ENCODE data around the gene MRGPRD. TPM values are rescaled to one million over a fixed set of nuclear protein-coding genes. Genes with fewer than 3 reads are reported as not detected.

MRGPRD gene
- total RNA-seq, 1 experiment from 2014 or later = not detected

GRCh38 chr11:68963779-68964178 is 17.0 kb downstream of the MRGPRD start:
- intact Hi-C loops (cut with micrococcal nuclease; ENCODE audit: unreplicated experiment) = no loop called here
- no peak overlapping the region for H3K4me2 ChIP-seq
- no peaks in the 10 kb centered on the region for H3K9me2 ChIP-seq (ENCODE audit: insufficient read depth)
- POLR2A ChIA-PET (ENCODE audit: unreplicated experiment) = no interaction called here
- CTCF ChIA-PET = no interaction called here
- TF ChIP-seq, protein P1, sequence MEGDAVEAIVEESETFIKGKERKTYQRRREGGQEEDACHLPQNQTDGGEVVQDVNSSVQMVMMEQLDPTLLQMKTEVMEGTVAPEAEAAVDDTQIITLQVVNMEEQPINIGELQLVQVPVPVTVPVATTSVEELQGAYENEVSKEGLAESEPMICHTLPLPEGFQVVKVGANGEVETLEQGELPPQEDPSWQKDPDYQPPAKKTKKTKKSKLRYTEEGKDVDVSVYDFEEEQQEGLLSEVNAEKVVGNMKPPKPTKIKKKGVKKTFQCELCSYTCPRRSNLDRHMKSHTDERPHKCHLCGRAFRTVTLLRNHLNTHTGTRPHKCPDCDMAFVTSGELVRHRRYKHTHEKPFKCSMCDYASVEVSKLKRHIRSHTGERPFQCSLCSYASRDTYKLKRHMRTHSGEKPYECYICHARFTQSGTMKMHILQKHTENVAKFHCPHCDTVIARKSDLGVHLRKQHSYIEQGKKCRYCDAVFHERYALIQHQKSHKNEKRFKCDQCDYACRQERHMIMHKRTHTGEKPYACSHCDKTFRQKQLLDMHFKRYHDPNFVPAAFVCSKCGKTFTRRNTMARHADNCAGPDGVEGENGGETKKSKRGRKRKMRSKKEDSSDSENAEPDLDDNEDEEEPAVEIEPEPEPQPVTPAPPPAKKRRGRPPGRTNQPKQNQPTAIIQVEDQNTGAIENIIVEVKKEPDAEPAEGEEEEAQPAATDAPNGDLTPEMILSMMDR (conservative IDR thresholded peaks at IDR 0.05) = no peak
- no peak for TF ChIP-seq EZH2 (IDR thresholded peaks at IDR 0.05; ENCODE audit: low read depth)
- BruUV-seq (replicated peaks) = no TSS peak
- no peak for DNase-seq
- no peak overlapping the region for H3K4me3 ChIP-seq
- H3K36me3 ChIP-seq (ENCODE audit: low read depth) = no peaks in the 10 kb centered on the region
- no peaks in the 10 kb centered on the region for H3K4me1 ChIP-seq (replicated peaks; ENCODE audit: insufficient read depth)
- no peaks in the 10 kb centered on the region for H3K9me3 ChIP-seq (ENCODE audit: insufficient read depth, low read depth)
- no peak overlapping the region for H2AFZ ChIP-seq
- H4K20me1 ChIP-seq (ENCODE audit: insufficient read depth) = no peaks in the 10 kb centered on the region
- H3K79me2 ChIP-seq (ENCODE audit: low read depth) = no peaks in the 10 kb centered on the region
- H3F3A ChIP-seq (ENCODE audit: insufficient read depth, low read depth) = no peaks in the 10 kb centered on the region
- no peak overlapping the region for H3K27ac ChIP-seq
- H3K27me3 ChIP-seq (ENCODE audit: insufficient read depth, low read depth) = peaks cover 37% of the 10 kb centered on the region

DNA sequence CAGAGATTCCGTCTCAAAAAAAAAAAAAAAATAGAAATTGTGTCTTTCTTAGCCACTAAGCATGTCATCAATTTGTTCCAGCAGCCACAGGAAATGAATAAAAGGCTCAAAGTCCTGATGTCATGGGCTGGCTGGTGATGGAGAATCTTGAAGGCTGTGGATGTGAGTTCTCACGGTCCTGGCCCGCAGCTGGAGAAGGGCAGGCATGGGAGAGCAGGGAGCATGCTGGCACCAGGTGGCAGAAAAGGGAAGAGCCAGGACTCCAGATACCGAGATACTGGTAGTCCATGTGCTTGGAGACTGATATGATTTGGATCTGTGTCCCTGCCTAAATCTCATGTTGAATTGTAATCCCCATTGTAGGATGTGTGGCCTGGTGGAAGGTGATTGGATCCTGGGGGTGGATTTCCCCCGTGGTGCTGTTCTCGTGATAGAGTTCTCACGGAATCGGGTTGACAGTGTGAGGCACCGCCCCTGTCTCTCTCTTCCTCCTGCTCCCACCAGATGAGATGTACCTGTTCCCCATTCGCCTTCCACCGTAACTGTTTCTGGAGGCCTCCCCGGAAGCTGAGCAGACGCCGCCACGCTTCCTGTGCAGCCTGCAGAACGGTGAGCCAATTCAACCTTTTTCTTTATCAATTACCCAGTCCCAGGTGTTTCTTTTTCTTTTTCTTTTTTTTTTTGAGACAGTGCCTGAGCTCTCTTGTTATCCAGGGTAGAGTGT is 18.1 kb downstream of the MRGPRD start:
- no peak for DNase-seq
- intact Hi-C loops (cut with micrococcal nuclease; ENCODE audit: unreplicated experiment) = no loop called here
- H3K79me2 ChIP-seq (ENCODE audit: low read depth) = no peaks in the 10 kb centered on the region
- TF ChIP-seq, protein P1 (conservative IDR thresholded peaks at IDR 0.05) = no peak
- no peak for TF ChIP-seq EZH2 (IDR thresholded peaks at IDR 0.05; ENCODE audit: low read depth)
- ChIA-PET CTCF (no interaction called here), POLR2A (ENCODE audit: unreplicated experiment) (no interaction called here)
- H3K9me3 ChIP-seq (ENCODE audit: insufficient read depth, low read depth) = no peaks in the 10 kb centered on the region
- H3K4me3 ChIP-seq = no peak overlapping the region
- no peaks in the 10 kb centered on the region for H3F3A ChIP-seq (ENCODE audit: insufficient read depth, low read depth)
- H4K20me1 ChIP-seq (ENCODE audit: insufficient read depth) = no peaks in the 10 kb centered on the region
- no peaks in the 10 kb centered on the region for H3K9me2 ChIP-seq (ENCODE audit: insufficient read depth)
- no TSS peak for BruUV-seq (replicated peaks)
- H3K4me2 ChIP-seq = no peak overlapping the region
- H3K4me1 ChIP-seq (replicated peaks; ENCODE audit: insufficient read depth) = no peaks in the 10 kb centered on the region
- H3K27me3 ChIP-seq (ENCODE audit: insufficient read depth, low read depth) = peaks cover 31% of the 10 kb centered on the region
- H2AFZ ChIP-seq = no peak overlapping the region
- H3K36me3 ChIP-seq (ENCODE audit: low read depth) = no peaks in the 10 kb centered on the region
- H3K27ac ChIP-seq = no peak overlapping the region

DNA sequence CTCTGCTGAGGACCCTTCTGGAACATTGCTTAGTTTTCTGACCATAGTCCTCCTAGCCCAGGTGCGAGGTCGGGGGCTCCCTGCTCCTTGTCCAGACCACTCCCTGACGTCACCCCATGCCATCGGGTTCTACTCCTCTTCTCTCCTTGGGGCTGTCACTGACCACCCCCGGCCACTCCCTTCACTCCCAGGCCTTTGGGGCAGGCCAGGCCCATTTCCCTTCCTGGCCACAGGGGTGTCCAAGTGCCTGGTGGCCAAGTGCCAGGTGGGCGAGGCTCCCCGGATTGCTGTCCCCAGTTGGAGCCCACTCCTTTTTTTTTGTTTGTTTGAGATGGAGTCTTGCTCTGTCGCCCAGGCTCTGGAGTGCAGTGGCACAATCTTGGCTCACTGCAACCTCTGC is 19.5 kb downstream of the MRGPRD start:
- Histone ChIP-seq H3K4me2 (no peak overlapping the region), H3K4me3 (no peak overlapping the region), H3F3A (ENCODE audit: insufficient read depth, low read depth) (no peaks in the 10 kb centered on the region), H3K9me3 (ENCODE audit: insufficient read depth, low read depth) (no peaks in the 10 kb centered on the region), H3K9me2 (ENCODE audit: insufficient read depth) (no peaks in the 10 kb centered on the region), H2AFZ (no peak overlapping the region), H3K36me3 (ENCODE audit: low read depth) (no peaks in the 10 kb centered on the region), H3K27ac (no peak overlapping the region), H3K79me2 (ENCODE audit: low read depth) (no peaks in the 10 kb centered on the region), H3K4me1 (replicated peaks; ENCODE audit: insufficient read depth) (no peaks in the 10 kb centered on the region), H4K20me1 (ENCODE audit: insufficient read depth) (no peaks in the 10 kb centered on the region), H3K27me3 (ENCODE audit: insufficient read depth, low read depth) (peaks cover 27% of the 10 kb centered on the region)
- ChIA-PET POLR2A (ENCODE audit: unreplicated experiment) (no interaction called here), CTCF (no interaction called here)
- TF ChIP-seq, protein P1 (conservative IDR thresholded peaks at IDR 0.05) = no peak
- TF ChIP-seq EZH2 (IDR thresholded peaks at IDR 0.05; ENCODE audit: low read depth) = no peak
- BruUV-seq (replicated peaks) = no TSS peak
- intact Hi-C loops (cut with micrococcal nuclease; ENCODE audit: unreplicated experiment) = no loop called here
- no peak for DNase-seq

All from PC-9 (cell line).